HG02763 (cell line): ENCODE results near the gene MACF1.
"Not testable (repeated sequence)": the region's sequence is repeated elsewhere in the genome, so short reads cannot be mapped to it uniquely, and the experiment has no call there.

Experiments
- ATAC-seq: cut with Tn5 transposase; IDR thresholded peaks from one replicate; pipeline ENCODE4 v1.9.1; 2021; ENCODE audit warnings: mild to moderate bottlenecking, moderate library complexity; ENCODE audit not compliant: unreplicated experiment

MACF1 gene

GRCh38 chr1:39483276-39483675 is 278.8 kb downstream of the MACF1 start:
- ATAC-seq: no peak

GRCh38 chr1:39484564-39484963 is 280.1 kb downstream of the MACF1 start:
- no peak for ATAC-seq

GRCh38 chr1:39485046-39485803 is 280.7 kb downstream of the MACF1 start:
- ATAC-seq: no peak

- ATAC-seq: no peak
Observed at GRCh38 chr1:39488012-39488545, 283.6 kb downstream of the MACF1 start.

GRCh38 chr1:39488793-39489566 is 284.5 kb downstream of the MACF1 start:
- no peak for ATAC-seq

GRCh38 chr1:39489567-39490239 is 285.2 kb downstream of the MACF1 start:
- no peak for ATAC-seq

GRCh38 chr1:39490596-39491145 is 286.2 kb downstream of the MACF1 start:
- no peak for ATAC-seq

- ATAC-seq: peak; percentile 71
Observed at GRCh38 chr1:39491146-39491921, 286.8 kb downstream of the MACF1 start, which contains the start of gene BMP8A. Gene BMP8A (plus strand): TSS chr1:39491636. CDS start chr1:39491992, 356 bp downstream.

- ATAC-seq: not testable (repeated sequence)
Observed at GRCh38 chr1:39492118-39493042, 287.9 kb downstream of the MACF1 start.

- not testable (repeated sequence) for ATAC-seq
Observed at GRCh38 chr1:39493043-39493810, 288.7 kb downstream of the MACF1 start.

- ATAC-seq: no peak
Observed at GRCh38 chr1:39494671-39495410, 290.3 kb downstream of the MACF1 start.

- ATAC-seq: not testable (repeated sequence)
Observed at GRCh38 chr1:39496520-39496919, 292.0 kb downstream of the MACF1 start.

GRCh38 chr1:39497585-39497984 is 293.1 kb downstream of the MACF1 start:
- no peak for ATAC-seq

GRCh38 chr1:39498096-39498710 is 293.7 kb downstream of the MACF1 start:
- not testable (repeated sequence) for ATAC-seq

- ATAC-seq: not testable (repeated sequence)
Observed at GRCh38 chr1:39498821-39499220, 294.3 kb downstream of the MACF1 start.

GRCh38 chr1:39499668-39500067 is 295.2 kb downstream of the MACF1 start:
- no peak for ATAC-seq

GRCh38 chr1:39500862-39501389 is 296.4 kb downstream of the MACF1 start:
- ATAC-seq: no peak
